ENCODE measurements around the gene SCMH1.
"Not testable (repeated sequence)": the region's sequence is repeated elsewhere in the genome, so short reads cannot be mapped to it uniquely, and the experiment has no call there.

Gene SCMH1

GRCh38 chr1:41192456-41193178 is 49.5 kb downstream of the SCMH1 start:
- TF ChIP-seq CTCF (IDR thresholded peaks at IDR 0.05; ENCODE audit: borderline replicate concordance, insufficient read depth, low read depth, low read length), result no peak
- H3K4me3 ChIP-seq (ENCODE audit: low read depth, low read length), result no peak overlapping the region

- no peak overlapping the region for H3K4me3 ChIP-seq (ENCODE audit: low read depth, low read length)
- no peak for TF ChIP-seq CTCF (IDR thresholded peaks at IDR 0.05; ENCODE audit: borderline replicate concordance, insufficient read depth, low read depth, low read length)
These were observed 57.7 kb downstream of the SCMH1 start for GRCh38 chr1:41184446-41184845.

- not testable (repeated sequence) for H3K4me3 ChIP-seq (ENCODE audit: low read depth, low read length)
These were observed 63.9 kb downstream of the SCMH1 start for GRCh38 chr1:41178230-41178629.

- no peak overlapping the region for H3K4me3 ChIP-seq (ENCODE audit: low read depth, low read length)
- TF ChIP-seq CTCF (IDR thresholded peaks at IDR 0.05; ENCODE audit: borderline replicate concordance, insufficient read depth, low read depth, low read length), result no peak
These were observed 66.6 kb downstream of the SCMH1 start for GRCh38 chr1:41175546-41175945.

- H3K4me3 ChIP-seq (ENCODE audit: low read depth, low read length), result no peak overlapping the region
- no peak for TF ChIP-seq CTCF (IDR thresholded peaks at IDR 0.05; ENCODE audit: borderline replicate concordance, insufficient read depth, low read depth, low read length)
These were observed 67.9 kb downstream of the SCMH1 start for GRCh38 chr1:41174170-41174569.

GRCh38 chr1:41173651-41174050 is 68.5 kb downstream of the SCMH1 start:
- no peak overlapping the region for H3K4me3 ChIP-seq (ENCODE audit: low read depth, low read length)
- no peak for TF ChIP-seq CTCF (IDR thresholded peaks at IDR 0.05; ENCODE audit: borderline replicate concordance, insufficient read depth, low read depth, low read length)

GRCh38 chr1:41171266-41171874 is 70.7 kb downstream of the SCMH1 start:
- no peak overlapping the region for H3K4me3 ChIP-seq (ENCODE audit: low read depth, low read length)
- no peak for TF ChIP-seq CTCF (IDR thresholded peaks at IDR 0.05; ENCODE audit: borderline replicate concordance, insufficient read depth, low read depth, low read length)
